GM19324 (cell line): ENCODE measurements around the gene ERCC5.

Experiments used
- ATAC-seq: cut with Tn5 transposase; IDR thresholded peaks from one replicate; pipeline ENCODE4 v1.9.1; 2021; ENCODE audit warnings: mild to moderate bottlenecking, moderate library complexity; ENCODE audit not compliant: unreplicated experiment, low FRiP score

The ERCC5 gene

GRCh38 chr13:102879793-102880499, 34.1 kb downstream of the ERCC5 start:
- ATAC-seq, result no peak

GRCh38 chr13:102881819-102882686, 36.2 kb downstream of the ERCC5 start:
- no peak for ATAC-seq

- no peak for ATAC-seq
These were observed 46.7 kb downstream of the ERCC5 start for GRCh38 chr13:102892503-102892902.

- no peak for ATAC-seq
These were observed 51.7 kb downstream of the ERCC5 start for GRCh38 chr13:102897371-102898138.

GRCh38 chr13:102900193-102900608, 54.4 kb downstream of the ERCC5 start:
- no peak for ATAC-seq

GRCh38 chr13:102901056-102901455, 55.2 kb downstream of the ERCC5 start:
- no peak for ATAC-seq

- no peak for ATAC-seq
These were observed 55.9 kb downstream of the ERCC5 start for GRCh38 chr13:102901615-102902305.

- no peak for ATAC-seq
These were observed 57.0 kb downstream of the ERCC5 start for GRCh38 chr13:102902789-102903347.

GRCh38 chr13:102903659-102904407, 58.0 kb downstream of the ERCC5 start:
- ATAC-seq, result no peak

GRCh38 chr13:102904408-102904862, 58.6 kb downstream of the ERCC5 start:
- no peak for ATAC-seq

GRCh38 chr13:102905905-102906771, 60.3 kb downstream of the ERCC5 start:
- no peak for ATAC-seq

- no peak for ATAC-seq
These were observed 61.4 kb downstream of the ERCC5 start for GRCh38 chr13:102907016-102907756.

- ATAC-seq, result no peak
These were observed 62.2 kb downstream of the ERCC5 start for GRCh38 chr13:102907886-102908515.

- ATAC-seq, result no peak
These were observed 64.1 kb downstream of the ERCC5 start for GRCh38 chr13:102909971-102910370.

GRCh38 chr13:102911336-102911735, 65.5 kb downstream of the ERCC5 start:
- ATAC-seq, result no peak

GRCh38 chr13:102912599-102912998, 66.8 kb downstream of the ERCC5 start:
- ATAC-seq, result no peak

GRCh38 chr13:102913914-102914313, 68.1 kb downstream of the ERCC5 start:
- no peak for ATAC-seq
